K562 (cell line): ENCODE measurements around the gene VAMP8. TPM values are rescaled to one million over a fixed set of nuclear protein-coding genes. Genes with fewer than 3 reads are reported as not detected.

Source experiments
- ARID4B ChIP-seq: sonication (generic); formaldehyde crosslinking; IDR thresholded peaks from 2 replicates; pipeline ENCODE4 v1.8.0; 2022; ENCODE audit warnings: mild to moderate bottlenecking, missing genetic modification reagents
- HCFC1 ChIP-seq: IDR thresholded peaks from 2 replicates; pipeline ENCODE4 v1.6.1; 2012; ENCODE audit warnings: low read depth, low read length, improper control_type of control experiment
- HNRNPLL ChIP-seq: fragments of 200-400 bp; formaldehyde crosslinking; IDR thresholded peaks from 2 replicates; pipeline ENCODE4 v1.6.1; 2017; ENCODE audit warnings: low read length, low read depth, mild to moderate bottlenecking; ENCODE audit not compliant: poor library complexity, severe bottlenecking
- NELFE ChIP-seq: IDR thresholded peaks from 2 replicates; pipeline ENCODE4 v1.6.1; 2011; ENCODE audit warnings: mild to moderate bottlenecking; ENCODE audit not compliant: insufficient read depth, insufficient read length
- STAT6 ChIP-seq: sonication (generic); formaldehyde crosslinking; IDR thresholded peaks from 2 replicates; pipeline ENCODE4 v1.8.1; 2023; ENCODE audit warnings: mild to moderate bottlenecking, missing genetic modification reagents
- ZBTB49 ChIP-seq: sonication (generic); formaldehyde crosslinking; IDR thresholded peaks from 2 replicates; pipeline ENCODE4 v1.8.0; 2022; ENCODE audit warnings: missing genetic modification reagents, mild to moderate bottlenecking, borderline replicate concordance
- ZNF407 ChIP-seq: fragments of 450-650 bp; IDR thresholded peaks from 2 replicates; pipeline ENCODE4 v1.6.1; 2016; ENCODE audit warnings: low read depth
- polyA plus RNA-seq, 8 experiments: library from polyadenylated mRNA; depleted of rRNA in 4 of 8; stranded (reverse) in 5 of 8; unstranded in 3 of 8; fragments of >200 nt; fragmentation: Nextera tagmentation in 2 of 8; fragmentation: Illumina TruSeq in 1 of 8; extraction: Ambion mirVana in 2 of 8; extraction: Trizol in 1 of 8; gene quantifications; 2 replicates each; pipeline versions ENCODE4 v1.2.1 to v1.2.3, GENCODE V29; 2011 to 2014; ENCODE audit warnings: inconsistent platforms in 1 of 8, missing spikeins in 1 of 8
- total RNA-seq, 7 experiments: library from RNA; depleted of rRNA in 6 of 7; stranded (reverse); fragments of >200 nt in 6 of 7; fragmentation: Illumina TruSeq in 2 of 7; extraction: Trizol in 2 of 7; gene quantifications; 2 replicates each; pipeline versions ENCODE4 v1.2.1 to v1.2.3, GENCODE V29; 2011 to 2021; ENCODE audit warnings: low replicate concordance in 1 of 7

Gene VAMP8
- total and polyA plus RNA-seq, 9 of the 15 experiments (the other 6 are each of a cell fraction or from before 2014, with no cell fraction given): 107 to 571 (median 248) TPM

GRCh38 chr2:85602476-85603234 is 25.3 kb downstream of the VAMP8 start, which contains the start of gene TMEM150A (continued):
- no peak for TF ChIP-seq ZNF407
- peak; percentile 72 for TF ChIP-seq HNRNPLL
- no peak for TF ChIP-seq NELFE
- no peak for TF ChIP-seq ZBTB49 (CRISPR knock-in tag)
- no peak for TF ChIP-seq STAT6 (CRISPR knock-in tag)
- TF ChIP-seq HCFC1: peak; percentile 96
- peak; percentile 92 for TF ChIP-seq ARID4B (CRISPR knock-in tag)
